K562 (cell line): ENCODE results near the gene MTCH2. TPM values are rescaled to one million over a fixed set of nuclear protein-coding genes. Genes with fewer than 3 reads are reported as not detected.

Experiments used
- ATF2 ChIP-seq: sonication (generic); formaldehyde crosslinking; IDR thresholded peaks from 2 replicates; pipeline ENCODE4 v1.8.1; 2022; ENCODE audit warnings: missing genetic modification reagents
- CREM ChIP-seq: IDR thresholded peaks from 2 replicates; pipeline ENCODE4 v1.6.1; 2014; ENCODE audit warnings: antibody characterized with exemption, low read depth
- ESRRA ChIP-seq: fragments of 450-650 bp; IDR thresholded peaks from 2 replicates; pipeline ENCODE4 v1.6.1; 2014; ENCODE audit warnings: low read depth, mild to moderate bottlenecking, moderate library complexity, borderline replicate concordance
- HBP1 ChIP-seq: fragments of 450-650 bp; formaldehyde crosslinking; IDR thresholded peaks from 2 replicates; pipeline ENCODE4 v1.4.0; 2022; ENCODE audit warnings: missing genetic modification characterization
- HCFC1 ChIP-seq: IDR thresholded peaks from 2 replicates; pipeline ENCODE4 v1.6.1; 2012; ENCODE audit warnings: low read depth, low read length, improper control_type of control experiment
- HMGN3 ChIP-seq: IDR thresholded peaks from 2 replicates; pipeline ENCODE4 v1.6.1; 2011; ENCODE audit warnings: borderline replicate concordance, low read depth, mild to moderate bottlenecking, mixed read lengths, low read length; ENCODE audit not compliant: insufficient read length; ENCODE audit errors: extremely low read depth
- JUND ChIP-seq, 2 experiments: IDR thresholded peaks; 2 replicates in 1 of 2; 3 replicates in 1 of 2; pipeline ENCODE4 v1.6.1; 2011; ENCODE audit warnings: borderline replicate concordance in 2 of 2, low read depth in 2 of 2, low read length in 2 of 2, improper control_type of control experiment in 1 of 2, missing biosample characterization in 1 of 2, missing genetic modification characterization in 1 of 2, missing genetic modification reagents in 1 of 2
- PHF20 ChIP-seq: fragments of 450-650 bp; IDR thresholded peaks from 2 replicates; pipeline ENCODE4 v1.6.1; 2018; ENCODE audit not compliant: partially characterized antibody
- PTTG1 ChIP-seq: fragments of 450-650 bp; IDR thresholded peaks from 2 replicates; pipeline ENCODE4 v1.6.1; 2016; ENCODE audit warnings: low read depth, mild to moderate bottlenecking, missing genetic modification characterization, missing compliant biosample characterization
- RAD51 ChIP-seq: fragments of 450-650 bp; IDR thresholded peaks from 2 replicates; pipeline ENCODE4 v1.7.1; 2016; ENCODE audit warnings: low read depth, mild to moderate bottlenecking, borderline replicate concordance
- SIN3A ChIP-seq, 2 experiments: fragments of 150-350 bp in 1 of 2; IDR thresholded peaks; 2 replicates each; pipeline ENCODE4 v1.6.1; 2011 to 2016; ENCODE audit warnings: borderline replicate concordance in 2 of 2, low read depth in 2 of 2, low read length in 2 of 2, mild to moderate bottlenecking in 2 of 2, moderate library complexity in 2 of 2; ENCODE audit not compliant: control insufficient read depth in 1 of 2
- TAF7 ChIP-seq: fragments of 450-650 bp; IDR thresholded peaks from 2 replicates; pipeline ENCODE4 v1.6.1; 2016; ENCODE audit warnings: missing genetic modification characterization, missing compliant biosample characterization
- USF2 ChIP-seq: sonication (generic); formaldehyde crosslinking; IDR thresholded peaks from 2 replicates; pipeline ENCODE4 v1.5.0; 2020; ENCODE audit warnings: missing genetic modification reagents
- ZBED1 ChIP-seq: IDR thresholded peaks from 2 replicates; pipeline ENCODE4 v1.6.1; 2014
- ZHX1 ChIP-seq: fragments of 150-350 bp; conservative IDR thresholded peaks from 2 replicates; pipeline ENCODE4 v1.6.1; 2014; ENCODE audit warnings: low read length
- ZNF57 ChIP-seq: fragments of 450-650 bp; formaldehyde crosslinking; IDR thresholded peaks from 2 replicates; pipeline ENCODE4 v1.4.0; 2020; ENCODE audit warnings: mild to moderate bottlenecking, moderate library complexity
- ZNF696 ChIP-seq: fragments of 250-450 bp; sonication (Bioruptor Pico); conservative IDR thresholded peaks from 2 replicates; pipeline ENCODE4 v1.4.0; 2020; ENCODE audit warnings: mild to moderate bottlenecking, moderate library complexity
- polyA plus RNA-seq, 8 experiments: library from polyadenylated mRNA; depleted of rRNA in 4 of 8; stranded (reverse) in 5 of 8; unstranded in 3 of 8; fragments of >200 nt; fragmentation: Nextera tagmentation in 2 of 8; fragmentation: Illumina TruSeq in 1 of 8; extraction: Ambion mirVana in 2 of 8; extraction: Trizol in 1 of 8; gene quantifications; 2 replicates each; pipeline versions ENCODE4 v1.2.1 to v1.2.3, GENCODE V29; 2011 to 2014; ENCODE audit warnings: inconsistent platforms in 1 of 8, missing spikeins in 1 of 8
- total RNA-seq, 7 experiments: library from RNA; depleted of rRNA in 6 of 7; stranded (reverse); fragments of >200 nt in 6 of 7; fragmentation: Illumina TruSeq in 2 of 7; extraction: Trizol in 2 of 7; gene quantifications; 2 replicates each; pipeline versions ENCODE4 v1.2.1 to v1.2.3, GENCODE V29; 2011 to 2021; ENCODE audit warnings: low replicate concordance in 1 of 7

The MTCH2 gene
- total and polyA plus RNA-seq, 9 of the 15 experiments (the other 6 are each of a cell fraction or from before 2014, with no cell fraction given), result 95.4 to 620 (median 198) TPM

DNA sequence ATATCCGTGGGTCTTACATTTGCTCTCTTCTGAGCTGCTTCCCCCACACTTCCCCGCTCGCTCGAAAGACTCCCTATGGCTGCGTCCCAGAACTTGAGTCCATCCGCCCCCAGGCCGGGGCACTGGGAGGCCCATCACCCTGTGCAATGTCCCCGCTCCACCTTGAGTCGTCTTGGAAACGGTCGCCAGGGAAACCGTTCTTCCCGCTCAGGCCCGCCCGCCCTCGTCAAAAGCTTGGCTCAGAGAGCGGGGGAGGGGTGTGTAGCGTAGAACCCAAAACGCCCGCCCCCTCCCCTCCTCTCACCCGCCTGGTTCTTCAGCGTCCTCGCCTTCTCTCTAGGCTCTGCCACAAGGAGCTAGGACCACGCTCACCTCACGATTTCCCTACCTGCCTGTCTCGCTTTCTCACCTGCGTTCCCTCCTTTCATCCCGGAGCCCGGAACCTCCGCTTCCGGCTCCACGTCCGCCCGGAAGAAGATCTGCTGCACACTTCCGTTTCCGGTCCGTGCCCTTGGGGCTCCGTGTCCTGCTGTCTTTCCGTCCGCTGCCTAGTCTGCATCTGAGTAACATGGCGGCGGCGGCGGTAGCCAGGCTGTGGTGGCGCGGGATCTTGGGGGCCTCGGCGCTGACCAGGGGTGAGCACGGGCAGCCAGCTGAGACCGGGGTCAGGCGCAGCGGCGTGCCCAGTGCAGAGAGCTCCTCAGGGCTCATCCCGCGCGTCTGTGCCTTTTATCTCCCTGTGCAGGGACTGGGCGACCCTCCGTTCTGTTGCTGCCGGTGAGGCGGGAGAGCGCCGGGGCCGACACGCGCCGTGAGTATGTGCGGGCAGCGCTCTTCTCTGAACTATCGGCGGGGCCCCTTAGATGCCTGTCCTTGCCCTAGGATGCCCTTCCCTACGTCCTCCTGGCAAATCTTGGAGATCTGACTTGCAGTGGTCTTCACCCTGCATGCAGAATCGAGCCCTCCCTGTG is 63.5 kb downstream of the MTCH2 start, which contains the start of the genes KBTBD4 and NDUFS3 (continued):
- no peak for TF ChIP-seq ZNF696 (CRISPR knock-in tag)
- TF ChIP-seq HMGN3, result peak; percentile 53
- no peak for TF ChIP-seq ZNF57 (CRISPR knock-in tag)
- no peak for TF ChIP-seq PTTG1 (tag)
- TF ChIP-seq ESRRA, result peak; percentile 99
- TF ChIP-seq HBP1, result no peak; the same call in 1 of the 2 replicates
- TF ChIP-seq USF2, result no peak
- TF ChIP-seq SIN3A (IDR thresholded peaks at IDR 0.05; ENCODE audit: borderline replicate concordance in 2 of 2, control insufficient read depth in 1 of 2, low read depth in 2 of 2, low read length in 2 of 2), result peak; percentile 77 to 91; a peak in 3 of 4 replicates
- peak; percentile 79 for TF ChIP-seq ZBED1
- no peak for TF ChIP-seq ATF2 (CRISPR knock-in tag)
- peak; percentile 100 for TF ChIP-seq PHF20
- TF ChIP-seq CREM, result peak; percentile 88
- TF ChIP-seq TAF7 (tag), result peak; percentile 94
- TF ChIP-seq JUND (IDR thresholded peaks at IDR 0.05; ENCODE audit: borderline replicate concordance, low read depth, low read length), result peak; percentile 76
- peak; percentile 42; the same call in 1 of the 3 replicates for TF ChIP-seq JUND (tag; IDR thresholded peaks at IDR 0.05; ENCODE audit: borderline replicate concordance, low read depth, low read length)
- peak; percentile 37; the same call in 1 of the 2 replicates for TF ChIP-seq RAD51
- no peak; the same call in 1 of the 2 replicates for TF ChIP-seq ZHX1
- peak; percentile 95 for TF ChIP-seq HCFC1
